ENCODE measurements around the gene RPF1.

- TF ChIP-seq, protein P1, sequence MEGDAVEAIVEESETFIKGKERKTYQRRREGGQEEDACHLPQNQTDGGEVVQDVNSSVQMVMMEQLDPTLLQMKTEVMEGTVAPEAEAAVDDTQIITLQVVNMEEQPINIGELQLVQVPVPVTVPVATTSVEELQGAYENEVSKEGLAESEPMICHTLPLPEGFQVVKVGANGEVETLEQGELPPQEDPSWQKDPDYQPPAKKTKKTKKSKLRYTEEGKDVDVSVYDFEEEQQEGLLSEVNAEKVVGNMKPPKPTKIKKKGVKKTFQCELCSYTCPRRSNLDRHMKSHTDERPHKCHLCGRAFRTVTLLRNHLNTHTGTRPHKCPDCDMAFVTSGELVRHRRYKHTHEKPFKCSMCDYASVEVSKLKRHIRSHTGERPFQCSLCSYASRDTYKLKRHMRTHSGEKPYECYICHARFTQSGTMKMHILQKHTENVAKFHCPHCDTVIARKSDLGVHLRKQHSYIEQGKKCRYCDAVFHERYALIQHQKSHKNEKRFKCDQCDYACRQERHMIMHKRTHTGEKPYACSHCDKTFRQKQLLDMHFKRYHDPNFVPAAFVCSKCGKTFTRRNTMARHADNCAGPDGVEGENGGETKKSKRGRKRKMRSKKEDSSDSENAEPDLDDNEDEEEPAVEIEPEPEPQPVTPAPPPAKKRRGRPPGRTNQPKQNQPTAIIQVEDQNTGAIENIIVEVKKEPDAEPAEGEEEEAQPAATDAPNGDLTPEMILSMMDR (conservative IDR thresholded peaks at IDR 0.05 in 1 of 2, IDR thresholded peaks at IDR 0.05 in 1 of 2; ENCODE audit: extremely low read depth in 1 of 2, insufficient read depth in 1 of 2, low read depth in 1 of 2, low read length in 2 of 2), result no peak
- TF ChIP-seq EZH2 (IDR thresholded peaks at IDR 0.05; ENCODE audit: borderline replicate concordance, low read length), result no peak
These were observed 25.8 kb downstream of the RPF1 start for GRCh38 chr1:84504580-84505492.
